ENCODE results near the gene GALNT9.

The GALNT9 gene

GRCh38 chr12:132323171-132324010 lies 6.0 kb downstream of the GALNT9 start:
- no peak for TF ChIP-seq CTCF (IDR thresholded peaks at IDR 0.05; ENCODE audit: low read depth, low read length)
- no peak overlapping the region for H3K4me3 ChIP-seq (ENCODE audit: low read depth, low read length)

- TF ChIP-seq CTCF (IDR thresholded peaks at IDR 0.05; ENCODE audit: low read depth, low read length), result no peak
- no peak overlapping the region for H3K4me3 ChIP-seq (ENCODE audit: low read depth, low read length)
Observed at GRCh38 chr12:132322206-132323132, 6.9 kb downstream of the GALNT9 start.

GRCh38 chr12:132321321-132322118 lies 7.9 kb downstream of the GALNT9 start:
- no peak for TF ChIP-seq CTCF (IDR thresholded peaks at IDR 0.05; ENCODE audit: low read depth, low read length)
- no peak overlapping the region for H3K4me3 ChIP-seq (ENCODE audit: low read depth, low read length)

- no peak for TF ChIP-seq CTCF (IDR thresholded peaks at IDR 0.05; ENCODE audit: low read depth, low read length)
- no peak overlapping the region for H3K4me3 ChIP-seq (ENCODE audit: low read depth, low read length)
Observed at GRCh38 chr12:132320767-132321211, 8.6 kb downstream of the GALNT9 start.

GRCh38 chr12:132319991-132320570 lies 9.3 kb downstream of the GALNT9 start:
- no peak overlapping the region for H3K4me3 ChIP-seq (ENCODE audit: low read depth, low read length)
- no peak for TF ChIP-seq CTCF (IDR thresholded peaks at IDR 0.05; ENCODE audit: low read depth, low read length)

- no peak for TF ChIP-seq CTCF (IDR thresholded peaks at IDR 0.05; ENCODE audit: low read depth, low read length)
- H3K4me3 ChIP-seq (ENCODE audit: low read depth, low read length), result no peak overlapping the region
Observed at GRCh38 chr12:132319359-132319950, 9.9 kb downstream of the GALNT9 start.
